ENCODE data around the gene TMEM131L. TPM values are rescaled to one million over a fixed set of nuclear protein-coding genes. Genes with fewer than 3 reads are reported as not detected.

TMEM131L gene
- total RNA-seq, 3 donors from 2014 or later, result 5.9 to 9.8 (median 6.7) TPM

DNA sequence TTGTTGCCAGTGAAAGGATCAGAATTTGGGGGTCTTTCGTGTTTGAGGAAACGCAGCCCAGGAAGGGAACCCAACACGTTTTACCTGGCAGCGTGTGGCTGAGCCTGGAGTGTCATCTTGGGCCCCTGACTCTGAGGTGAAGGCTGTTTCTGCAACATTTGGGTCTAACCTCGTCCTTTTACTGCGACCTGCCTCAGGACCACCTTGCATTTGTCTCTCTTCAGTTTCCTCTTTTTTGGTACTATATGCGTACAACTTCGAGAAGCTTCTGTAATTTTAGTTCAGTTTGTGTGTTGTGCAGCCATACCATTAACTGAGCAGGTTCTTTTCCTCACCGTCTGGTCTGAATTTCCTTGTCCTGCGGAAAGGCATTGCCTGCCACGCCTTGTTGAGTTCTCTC lies 61.5 kb downstream of the TMEM131L start:
- intact Hi-C loops (cut with DNase I, micrococcal nuclease), result no loop called here
- Histone ChIP-seq H3K4me3 (no peak overlapping the region), H3K36me3 (ENCODE audit: low read depth) (no peaks in the 10 kb centered on the region), H3K9me3 (no peaks in the 10 kb centered on the region), H3K4me1 (ENCODE audit: low read depth) (peaks cover 31% of the 10 kb centered on the region)
- ATAC-seq (peak; percentile 40), DNase-seq (no peak)
- TF ChIP-seq, protein P1, sequence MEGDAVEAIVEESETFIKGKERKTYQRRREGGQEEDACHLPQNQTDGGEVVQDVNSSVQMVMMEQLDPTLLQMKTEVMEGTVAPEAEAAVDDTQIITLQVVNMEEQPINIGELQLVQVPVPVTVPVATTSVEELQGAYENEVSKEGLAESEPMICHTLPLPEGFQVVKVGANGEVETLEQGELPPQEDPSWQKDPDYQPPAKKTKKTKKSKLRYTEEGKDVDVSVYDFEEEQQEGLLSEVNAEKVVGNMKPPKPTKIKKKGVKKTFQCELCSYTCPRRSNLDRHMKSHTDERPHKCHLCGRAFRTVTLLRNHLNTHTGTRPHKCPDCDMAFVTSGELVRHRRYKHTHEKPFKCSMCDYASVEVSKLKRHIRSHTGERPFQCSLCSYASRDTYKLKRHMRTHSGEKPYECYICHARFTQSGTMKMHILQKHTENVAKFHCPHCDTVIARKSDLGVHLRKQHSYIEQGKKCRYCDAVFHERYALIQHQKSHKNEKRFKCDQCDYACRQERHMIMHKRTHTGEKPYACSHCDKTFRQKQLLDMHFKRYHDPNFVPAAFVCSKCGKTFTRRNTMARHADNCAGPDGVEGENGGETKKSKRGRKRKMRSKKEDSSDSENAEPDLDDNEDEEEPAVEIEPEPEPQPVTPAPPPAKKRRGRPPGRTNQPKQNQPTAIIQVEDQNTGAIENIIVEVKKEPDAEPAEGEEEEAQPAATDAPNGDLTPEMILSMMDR (IDR thresholded peaks at IDR 0.05), result no peak

DNA sequence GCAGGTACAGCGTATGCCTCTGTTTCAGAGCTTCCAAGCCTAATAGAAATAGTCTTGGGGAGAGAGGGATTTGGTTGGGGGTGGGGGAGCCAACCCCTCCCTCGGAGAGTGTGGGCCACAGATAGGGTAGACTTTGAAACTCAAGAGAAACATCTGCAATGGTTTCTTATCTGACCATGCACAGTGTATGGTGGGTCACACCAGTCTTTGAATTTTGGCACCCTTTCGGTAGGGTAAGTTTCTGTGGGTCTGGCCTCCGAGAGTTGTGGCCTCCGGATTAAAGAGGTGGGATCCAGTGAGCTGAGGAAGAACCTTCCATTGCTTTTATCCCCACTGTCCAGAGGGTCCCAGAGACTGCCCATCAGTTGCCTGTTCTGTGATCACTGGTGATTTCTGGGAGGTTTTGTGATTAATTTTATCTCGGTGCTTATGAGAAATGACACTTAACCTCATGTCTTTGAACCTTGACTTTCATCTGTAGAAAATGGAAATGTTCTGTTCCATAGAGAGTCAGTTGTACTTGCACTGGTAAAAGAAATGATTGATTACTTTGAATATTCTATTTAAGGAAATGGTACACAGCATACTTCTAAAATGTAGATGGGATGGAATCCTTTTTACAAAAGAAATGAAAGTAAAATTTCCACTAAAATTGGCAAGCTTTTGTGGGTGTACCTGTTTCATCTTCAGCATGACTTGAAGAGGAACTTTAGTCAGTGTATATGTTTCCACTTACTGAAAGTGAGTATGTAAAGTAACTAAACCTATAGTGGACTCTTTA lies 62.7 kb downstream of the TMEM131L start:
- TF ChIP-seq, protein P1 (IDR thresholded peaks at IDR 0.05), result no peak
- no peak overlapping the region for H3K4me3 ChIP-seq
- H3K36me3 ChIP-seq (ENCODE audit: low read depth), result no peaks in the 10 kb centered on the region
- no peak for ATAC-seq
- H3K9me3 ChIP-seq, result no peaks in the 10 kb centered on the region
- H3K4me1 ChIP-seq (ENCODE audit: low read depth), result peaks cover 31% of the 10 kb centered on the region
- intact Hi-C loops (cut with DNase I, micrococcal nuclease), result no loop called here
- DNase-seq, result no peak

DNA sequence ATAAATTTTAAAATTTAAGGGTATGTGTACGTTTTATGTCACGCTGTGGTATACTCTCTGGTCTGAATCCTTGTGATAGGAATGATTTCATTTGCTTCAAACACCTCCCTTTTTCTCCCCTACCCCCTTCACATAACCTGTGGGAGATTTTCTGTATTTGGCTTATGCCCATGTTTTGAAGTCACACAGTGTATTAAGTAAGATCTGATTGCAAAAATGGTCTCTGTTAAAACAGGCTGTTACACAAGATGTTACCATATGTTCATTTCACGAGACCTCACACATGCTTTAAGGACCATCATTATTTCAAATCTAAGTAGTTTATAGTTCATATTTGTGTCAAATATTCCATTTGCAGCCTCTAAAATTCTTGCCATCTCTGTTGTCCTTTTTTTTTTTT lies 63.5 kb downstream of the TMEM131L start:
- TF ChIP-seq, protein P1 (IDR thresholded peaks at IDR 0.05), result no peak
- no peaks in the 10 kb centered on the region for H3K36me3 ChIP-seq (ENCODE audit: low read depth)
- DNase-seq (no peak), ATAC-seq (no peak)
- H3K4me3 ChIP-seq, result no peak overlapping the region
- intact Hi-C loops (cut with DNase I, micrococcal nuclease), result no loop called here
- H3K9me3 ChIP-seq, result no peaks in the 10 kb centered on the region
- H3K4me1 ChIP-seq (ENCODE audit: low read depth), result peaks cover 28% of the 10 kb centered on the region

DNA sequence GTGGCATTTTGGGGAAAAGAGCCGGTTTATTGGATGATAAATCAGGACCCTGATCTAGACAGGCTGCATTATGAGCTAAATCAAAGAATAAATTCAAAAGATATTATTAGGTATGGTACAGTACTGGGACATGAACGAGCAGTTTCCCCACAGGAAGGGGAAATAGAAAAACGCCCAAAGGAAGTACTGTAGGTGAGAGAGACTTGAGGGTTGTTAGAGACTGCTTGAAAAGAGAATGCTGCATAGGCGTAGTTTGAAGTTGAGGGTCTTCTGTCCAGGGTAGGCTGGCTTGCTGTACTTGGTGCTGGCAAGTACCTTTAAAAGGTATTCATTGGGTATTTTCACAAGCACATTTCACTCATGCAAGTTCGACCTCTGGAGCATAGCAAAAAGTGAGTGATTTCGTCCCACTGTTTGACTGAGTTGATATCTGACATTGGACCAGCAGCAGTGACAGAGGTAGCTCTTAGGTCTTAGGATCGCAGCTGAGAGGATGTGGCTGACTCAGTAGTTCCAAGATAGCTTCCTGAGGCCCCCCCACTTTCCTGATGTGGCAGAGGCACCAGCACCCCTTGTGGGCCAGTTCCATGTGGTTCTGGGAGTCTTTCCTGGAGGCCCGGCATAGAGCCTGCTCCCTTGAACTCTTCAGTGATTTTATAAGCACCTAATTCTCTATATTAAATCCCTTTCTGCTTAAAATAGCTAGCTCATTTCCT lies 64.3 kb downstream of the TMEM131L start:
- peaks cover 28% of the 10 kb centered on the region for H3K4me1 ChIP-seq (ENCODE audit: low read depth)
- intact Hi-C loops (cut with DNase I, micrococcal nuclease), result no loop called here
- no peak for DNase-seq
- TF ChIP-seq, protein P1 (IDR thresholded peaks at IDR 0.05), result no peak
- H3K36me3 ChIP-seq (ENCODE audit: low read depth), result no peaks in the 10 kb centered on the region
- H3K9me3 ChIP-seq, result no peaks in the 10 kb centered on the region
- ATAC-seq, result peak; percentile 19
- H3K4me3 ChIP-seq, result no peak overlapping the region

DNA sequence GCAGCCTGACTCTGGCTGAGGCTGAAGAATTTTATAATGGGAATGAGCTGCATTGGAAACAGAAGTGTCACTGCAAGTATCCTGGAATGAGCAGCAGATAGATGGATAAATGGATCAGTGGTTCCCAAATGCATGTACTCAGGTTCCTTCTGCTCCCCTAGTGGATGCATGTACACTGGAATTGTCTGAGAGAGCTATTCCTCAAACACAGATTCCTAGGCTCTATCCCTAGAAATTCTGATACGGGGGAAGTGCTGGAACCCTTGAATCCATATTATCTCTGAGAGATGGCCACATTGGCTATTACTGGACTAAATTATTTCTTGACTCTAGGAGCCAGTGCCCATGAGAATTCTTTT lies 64.8 kb downstream of the TMEM131L start:
- H3K4me1 ChIP-seq (ENCODE audit: low read depth), result peaks cover 28% of the 10 kb centered on the region

More for the DNA sequence above, 64.8 kb downstream of the TMEM131L start:
- no peak for DNase-seq
- TF ChIP-seq, protein P1 (IDR thresholded peaks at IDR 0.05), result no peak
- Histone ChIP-seq H3K36me3 (ENCODE audit: low read depth) (no peaks in the 10 kb centered on the region), H3K4me3 (no peak overlapping the region), H3K9me3 (no peaks in the 10 kb centered on the region)
- ATAC-seq, result no peak
- intact Hi-C loops (cut with DNase I, micrococcal nuclease), result no loop called here

Measured in mucosa of descending colon (tissue), 3 donors.